ENCODE results near the gene SASH3.
A peak's percentile ranks its signal among the peaks of the same experiment; 100 is the strongest.

Gene SASH3

GRCh38 chrX:129793604-129794191, 13.9 kb downstream of the SASH3 start:
- H3K27ac Mint-ChIP-seq, result no peak overlapping the region
- TF ChIP-seq CTCF (IDR thresholded peaks at IDR 0.05; ENCODE audit: unreplicated experiment in 3 of 3), result no peak
- H3K4me3 Mint-ChIP-seq, result no peak overlapping the region
- H3K36me3 Mint-ChIP-seq (ENCODE audit: low read depth), result no peaks in the 10 kb centered on the region
- H3K9me3 Mint-ChIP-seq, result no peaks in the 10 kb centered on the region
- H3K4me1 Mint-ChIP-seq, result no peaks in the 10 kb centered on the region
- peaks cover 7% of the 10 kb centered on the region for H3K27me3 Mint-ChIP-seq (ENCODE audit: low read depth)

- peaks cover 3% of the 10 kb centered on the region for H3K9me3 Mint-ChIP-seq
- H3K27ac Mint-ChIP-seq, result no peak overlapping the region
- peaks cover 4% of the 10 kb centered on the region for H3K36me3 Mint-ChIP-seq (ENCODE audit: low read depth)
- no peak overlapping the region for H3K4me3 Mint-ChIP-seq
- H3K4me1 Mint-ChIP-seq, result peaks cover 7% of the 10 kb centered on the region
- TF ChIP-seq CTCF (IDR thresholded peaks at IDR 0.05; ENCODE audit: unreplicated experiment in 3 of 3), result no peak
- peaks cover 6% of the 10 kb centered on the region for H3K27me3 Mint-ChIP-seq (ENCODE audit: low read depth)
Observed at GRCh38 chrX:129795584-129795983, 15.8 kb downstream of the SASH3 start.

- peaks cover 3% of the 10 kb centered on the region for H3K9me3 Mint-ChIP-seq
- H3K27ac Mint-ChIP-seq, result no peak overlapping the region
- H3K36me3 Mint-ChIP-seq (ENCODE audit: low read depth), result peaks cover 4% of the 10 kb centered on the region
- peaks cover 3% of the 10 kb centered on the region for H3K27me3 Mint-ChIP-seq (ENCODE audit: low read depth)
- TF ChIP-seq CTCF (IDR thresholded peaks at IDR 0.05; ENCODE audit: unreplicated experiment in 3 of 3), result no peak
- H3K4me3 Mint-ChIP-seq, result no peak overlapping the region
- peaks cover 7% of the 10 kb centered on the region for H3K4me1 Mint-ChIP-seq
Observed at GRCh38 chrX:129797251-129797906, 17.6 kb downstream of the SASH3 start.

GRCh38 chrX:129798456-129798855, 18.7 kb downstream of the SASH3 start:
- Mint-ChIP-seq H3K4me1 (peaks cover 17% of the 10 kb centered on the region), H3K36me3 (ENCODE audit: low read depth) (peaks cover 4% of the 10 kb centered on the region), H3K4me3 (no peak overlapping the region), H3K27ac (no peak overlapping the region), H3K9me3 (peaks cover 3% of the 10 kb centered on the region), H3K27me3 (ENCODE audit: low read depth) (peaks cover 3% of the 10 kb centered on the region)
- TF ChIP-seq CTCF (IDR thresholded peaks at IDR 0.05; ENCODE audit: unreplicated experiment in 3 of 3), result no peak

GRCh38 chrX:129798888-129799287, 19.1 kb downstream of the SASH3 start:
- Mint-ChIP-seq H3K36me3 (ENCODE audit: low read depth) (peaks cover 8% of the 10 kb centered on the region), H3K27ac (no peak overlapping the region), H3K4me3 (no peak overlapping the region), H3K27me3 (ENCODE audit: low read depth) (peaks cover 3% of the 10 kb centered on the region), H3K9me3 (peaks cover 3% of the 10 kb centered on the region), H3K4me1 (peaks cover 21% of the 10 kb centered on the region)
- no peak for TF ChIP-seq CTCF (IDR thresholded peaks at IDR 0.05; ENCODE audit: unreplicated experiment in 3 of 3)

- Mint-ChIP-seq H3K27me3 (ENCODE audit: low read depth) (no peaks in the 10 kb centered on the region), H3K4me1 (peaks cover 34% of the 10 kb centered on the region), H3K9me3 (peaks cover 3% of the 10 kb centered on the region), H3K4me3 (peak overlapping the region in 1 of 3 experiments; percentile 8), H3K36me3 (ENCODE audit: low read depth) (peaks cover 15% of the 10 kb centered on the region), H3K27ac (peak overlapping the region; percentile 9 to 93 (median 17))
- TF ChIP-seq CTCF (IDR thresholded peaks at IDR 0.05; ENCODE audit: unreplicated experiment in 3 of 3), result no peak
Observed at GRCh38 chrX:129800186-129800585, 20.4 kb downstream of the SASH3 start.
